Neuron (in vitro differentiated cells): ENCODE results near the gene NUP93.
"Not testable (repeated sequence)": the region's sequence is repeated elsewhere in the genome, so short reads cannot be mapped to it uniquely, and the experiment has no call there.

Experiments
- H2AFZ ChIP-seq: one replicate; pipeline ENCODE4 v1.6.1; 2013; ENCODE audit warnings: low read depth, mild to moderate bottlenecking, inconsistent platforms, low read length, moderate library complexity
- H3K27me3 ChIP-seq: one replicate; pipeline ENCODE4 v1.6.1; 2013; ENCODE audit warnings: low read length; ENCODE audit not compliant: insufficient read depth
- H3K36me3 ChIP-seq: one replicate; pipeline ENCODE4 v1.6.1; 2013; ENCODE audit warnings: low read length; ENCODE audit not compliant: insufficient read depth
- H3K4me1 ChIP-seq: one replicate; pipeline ENCODE4 v1.6.1; 2013; ENCODE audit warnings: low read length; ENCODE audit not compliant: insufficient read depth
- H3K4me3 ChIP-seq: 2 replicates; pipeline ENCODE4 v1.5.1; 2013; ENCODE audit warnings: mild to moderate bottlenecking, low read length, moderate library complexity
- H3K9me3 ChIP-seq: one replicate; pipeline ENCODE4 v1.6.1; 2013; ENCODE audit warnings: low read length

NUP93 gene

DNA sequence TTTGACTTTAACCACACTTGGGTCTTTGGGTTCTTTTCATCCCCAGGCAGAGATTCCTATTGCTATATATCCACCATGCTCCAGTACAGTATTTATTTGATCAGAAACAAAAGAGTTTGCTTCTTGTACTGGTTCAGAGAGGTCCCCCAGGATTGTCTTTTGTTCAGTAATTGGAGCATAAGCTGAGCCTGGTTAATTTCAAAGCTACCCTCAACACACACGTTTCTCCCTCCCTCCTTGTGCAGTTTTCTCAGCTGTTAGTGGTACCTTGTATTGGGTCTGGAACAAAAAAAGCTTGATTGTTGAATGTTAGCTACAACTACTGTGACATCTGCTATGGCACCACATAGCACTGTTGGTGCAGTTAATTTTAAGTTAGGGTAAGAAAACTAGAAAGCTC is 50.0 kb downstream of the NUP93 start:
- Histone ChIP-seq H2AFZ (no peak overlapping the region), H3K27me3 (no peaks in the 10 kb centered on the region), H3K4me1 (peaks cover 32% of the 10 kb centered on the region), H3K9me3 (no peaks in the 10 kb centered on the region), H3K4me3 (no peak overlapping the region), H3K36me3 (no peaks in the 10 kb centered on the region)

- Histone ChIP-seq H3K4me1 (peaks cover 30% of the 10 kb centered on the region), H3K4me3 (no peak overlapping the region), H3K36me3 (no peaks in the 10 kb centered on the region), H2AFZ (no peak overlapping the region), H3K27me3 (no peaks in the 10 kb centered on the region), H3K9me3 (no peaks in the 10 kb centered on the region)
Measured at GRCh38 chr16:56780646-56781045, 50.7 kb downstream of the NUP93 start.

DNA sequence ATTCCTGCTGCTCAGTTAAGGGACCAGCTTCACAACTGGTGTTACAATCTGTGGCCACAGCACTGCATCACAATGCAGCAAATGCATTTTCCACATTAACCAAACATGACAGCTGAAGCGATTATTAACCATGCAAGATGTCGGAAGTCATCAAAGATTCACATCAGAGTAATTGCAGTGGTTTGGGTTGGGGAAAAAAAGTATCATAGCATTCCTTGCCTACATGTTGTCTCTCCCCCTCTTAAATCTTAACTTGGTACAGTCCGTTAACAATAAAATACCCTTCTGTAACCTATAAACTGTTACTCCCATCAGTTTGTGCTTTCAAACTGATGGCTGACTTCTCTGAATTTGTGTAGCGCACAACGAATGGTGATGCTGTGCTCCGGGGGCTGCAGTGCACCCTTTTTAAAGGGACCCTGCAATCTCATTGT is 51.6 kb downstream of the NUP93 start:
- no peaks in the 10 kb centered on the region for H3K9me3 ChIP-seq
- no peaks in the 10 kb centered on the region for H3K27me3 ChIP-seq
- H3K36me3 ChIP-seq: no peaks in the 10 kb centered on the region
- H3K4me1 ChIP-seq: peaks cover 30% of the 10 kb centered on the region
- H3K4me3 ChIP-seq: peak overlapping the region; percentile 30
- H2AFZ ChIP-seq: peak overlapping the region; percentile 39

GRCh38 chr16:56783344-56783743 is 53.4 kb downstream of the NUP93 start:
- Histone ChIP-seq H3K36me3 (no peaks in the 10 kb centered on the region), H3K4me3 (no peak overlapping the region), H3K27me3 (no peaks in the 10 kb centered on the region), H2AFZ (no peak overlapping the region), H3K4me1 (peaks cover 33% of the 10 kb centered on the region), H3K9me3 (no peaks in the 10 kb centered on the region)

GRCh38 chr16:56785317-56785716 is 55.4 kb downstream of the NUP93 start:
- no peak overlapping the region for H3K4me3 ChIP-seq
- H3K9me3 ChIP-seq: no peaks in the 10 kb centered on the region
- no peak overlapping the region for H2AFZ ChIP-seq
- peaks cover 33% of the 10 kb centered on the region for H3K4me1 ChIP-seq
- no peaks in the 10 kb centered on the region for H3K27me3 ChIP-seq
- no peaks in the 10 kb centered on the region for H3K36me3 ChIP-seq

- no peak overlapping the region for H3K4me3 ChIP-seq
- no peaks in the 10 kb centered on the region for H3K36me3 ChIP-seq
- peaks cover 20% of the 10 kb centered on the region for H3K4me1 ChIP-seq
Measured at GRCh38 chr16:56787167-56787566, 57.2 kb downstream of the NUP93 start.

GRCh38 chr16:56788435-56788834 is 58.5 kb downstream of the NUP93 start:
- no peak overlapping the region for H2AFZ ChIP-seq
- H3K4me1 ChIP-seq: peaks cover 12% of the 10 kb centered on the region
- no peaks in the 10 kb centered on the region for H3K9me3 ChIP-seq
- H3K36me3 ChIP-seq: no peaks in the 10 kb centered on the region
- no peak overlapping the region for H3K4me3 ChIP-seq
- H3K27me3 ChIP-seq: no peaks in the 10 kb centered on the region

More at GRCh38 chr16:56787167-56787566, 57.2 kb downstream of the NUP93 start:
- H2AFZ ChIP-seq: no peak overlapping the region
- H3K9me3 ChIP-seq: no peaks in the 10 kb centered on the region
- no peaks in the 10 kb centered on the region for H3K27me3 ChIP-seq

DNA sequence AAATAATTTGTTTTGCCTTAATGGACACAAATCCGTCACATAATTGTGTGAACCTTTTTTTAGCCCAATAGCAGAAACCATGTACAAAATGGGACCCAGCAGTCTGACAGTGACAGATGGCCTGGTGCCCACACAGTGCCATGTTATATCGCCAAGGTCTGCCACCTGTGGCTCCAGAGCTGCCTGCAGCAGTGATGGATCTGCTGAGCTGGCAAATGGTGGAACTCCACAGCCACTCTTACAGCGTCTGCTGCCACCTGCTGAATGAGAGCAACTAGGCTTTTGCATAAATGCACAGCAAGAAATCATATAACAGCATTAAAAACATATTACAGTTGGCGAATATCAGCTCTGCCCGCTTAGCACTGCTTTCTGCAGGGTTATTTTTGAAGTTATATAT is 59.4 kb downstream of the NUP93 start:
- Histone ChIP-seq H3K4me1 (peaks cover 4% of the 10 kb centered on the region), H2AFZ (no peak overlapping the region), H3K36me3 (no peaks in the 10 kb centered on the region), H3K9me3 (no peaks in the 10 kb centered on the region), H3K4me3 (no peak overlapping the region), H3K27me3 (no peaks in the 10 kb centered on the region)

- H3K36me3 ChIP-seq: no peaks in the 10 kb centered on the region
- H3K4me1 ChIP-seq: no peaks in the 10 kb centered on the region
- H3K27me3 ChIP-seq: no peaks in the 10 kb centered on the region
- H2AFZ ChIP-seq: no peak overlapping the region
- no peak overlapping the region for H3K4me3 ChIP-seq
- H3K9me3 ChIP-seq: no peaks in the 10 kb centered on the region
Measured at GRCh38 chr16:56792967-56793366, 63.0 kb downstream of the NUP93 start.

GRCh38 chr16:56793492-56793891 is 63.6 kb downstream of the NUP93 start:
- Histone ChIP-seq H2AFZ (no peak overlapping the region), H3K27me3 (no peaks in the 10 kb centered on the region)

GRCh38 chr16:56795011-56795410 is 65.1 kb downstream of the NUP93 start:
- no peaks in the 10 kb centered on the region for H3K27me3 ChIP-seq
- H3K9me3 ChIP-seq: no peaks in the 10 kb centered on the region
- no peak overlapping the region for H2AFZ ChIP-seq
- no peak overlapping the region for H3K4me3 ChIP-seq
- no peaks in the 10 kb centered on the region for H3K4me1 ChIP-seq
- no peaks in the 10 kb centered on the region for H3K36me3 ChIP-seq

More at GRCh38 chr16:56793492-56793891, 63.6 kb downstream of the NUP93 start:
- Histone ChIP-seq H3K9me3 (no peaks in the 10 kb centered on the region), H3K4me3 (no peak overlapping the region), H3K4me1 (no peaks in the 10 kb centered on the region), H3K36me3 (no peaks in the 10 kb centered on the region)

- H3K4me3 ChIP-seq, H3K9me3 ChIP-seq, H2AFZ ChIP-seq, H3K27me3 ChIP-seq, H3K4me1 ChIP-seq, H3K36me3 ChIP-seq: not testable (repeated sequence)
Measured at GRCh38 chr16:56797038-56797437, 67.1 kb downstream of the NUP93 start.

DNA sequence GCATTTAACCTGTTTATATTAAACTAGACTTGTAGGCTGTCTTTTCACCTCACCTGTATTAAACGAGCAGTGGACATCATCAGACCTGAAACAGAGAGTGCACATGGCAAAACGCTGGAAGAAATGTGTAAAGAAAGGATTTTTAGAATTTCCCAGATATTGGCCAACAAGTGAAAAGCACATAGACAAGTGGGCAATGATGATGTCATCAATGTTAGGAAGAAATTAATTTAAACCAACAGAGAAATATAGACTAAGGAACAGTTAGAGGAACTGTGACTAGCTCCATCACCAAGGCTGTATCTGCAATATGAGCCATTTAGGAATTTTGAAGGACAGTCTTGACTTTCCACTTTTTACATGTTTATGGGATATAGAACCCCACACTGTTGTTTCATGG is 67.9 kb downstream of the NUP93 start:
- Histone ChIP-seq H3K4me3 (no peak overlapping the region), H3K36me3 (peaks cover 4% of the 10 kb centered on the region), H3K27me3 (no peaks in the 10 kb centered on the region), H3K9me3 (no peaks in the 10 kb centered on the region), H3K4me1 (peaks cover 3% of the 10 kb centered on the region), H2AFZ (no peak overlapping the region)

GRCh38 chr16:56798955-56799354 is 69.0 kb downstream of the NUP93 start:
- Histone ChIP-seq H2AFZ (no peak overlapping the region), H3K36me3 (peaks cover 4% of the 10 kb centered on the region), H3K4me1 (peaks cover 3% of the 10 kb centered on the region), H3K9me3 (no peaks in the 10 kb centered on the region), H3K4me3 (no peak overlapping the region), H3K27me3 (no peaks in the 10 kb centered on the region)
